Measurements from ENCODE around the gene PRKAG2. TPM values are rescaled to one million over a fixed set of nuclear protein-coding genes. Genes with fewer than 3 reads are reported as not detected.

The PRKAG2 gene
- total and polyA plus RNA-seq, 2 of the 13 experiments (the other 11 are each of a cell fraction or from before 2014, with no cell fraction given) = 0.90 to 1.3 TPM

DNA sequence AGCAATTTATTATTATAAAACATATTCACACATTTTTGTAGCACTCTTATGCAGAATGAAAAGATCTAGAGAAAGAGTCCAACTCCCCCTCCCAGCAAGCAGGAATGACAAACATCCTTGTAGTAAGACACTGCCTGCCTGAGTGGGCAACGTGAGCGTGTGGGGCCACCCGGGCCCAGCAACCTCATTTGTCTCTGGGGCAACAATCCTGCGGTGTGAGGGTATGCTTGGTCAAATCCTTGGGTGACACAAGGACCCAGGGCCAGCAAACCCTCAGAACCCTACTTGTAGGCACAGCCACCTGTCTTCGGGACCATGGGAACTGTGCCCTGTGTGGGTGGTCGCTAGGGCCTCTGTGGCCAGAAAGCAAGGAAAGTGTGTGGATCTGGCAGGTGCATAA, 367.9 kb downstream of the PRKAG2 start:
- Histone ChIP-seq H3K4me3 (replicated peaks in 1 of 3; ENCODE audit: insufficient read depth in 1 of 3, low read depth in 2 of 3, low read length in 3 of 3) (no peak overlapping the region), H3K4me1 (ENCODE audit: insufficient read depth, low read length) (peaks cover 26% of the 10 kb centered on the region), H3K27me3 (ENCODE audit: control insufficient read depth in 1 of 2, insufficient read depth in 2 of 2, low read length in 2 of 2) (no peaks in the 10 kb centered on the region), H3K4me2 (ENCODE audit: low read depth, low read length) (no peak overlapping the region), H3K36me3 (replicated peaks in 1 of 2; ENCODE audit: control insufficient read depth in 1 of 2, insufficient read depth in 2 of 2, low read length in 2 of 2) (no peaks in the 10 kb centered on the region; a peak in 1 of 5 replicates), H4K20me1 (ENCODE audit: insufficient read depth, low read length) (peaks cover 64% of the 10 kb centered on the region), H3K27ac (ENCODE audit: extremely low read length, insufficient read depth, low read length) (no peak overlapping the region), H3K9me3 (ENCODE audit: low read length) (no peaks in the 10 kb centered on the region), H3K79me2 (ENCODE audit: insufficient read depth, low read length) (peaks cover 97% of the 10 kb centered on the region), H2AFZ (ENCODE audit: low read length) (no peak overlapping the region), H3K9ac (ENCODE audit: insufficient read depth, low read depth, low read length) (no peak overlapping the region)
- DNase-seq (ENCODE audit: low spot score) (no peak), FAIRE-seq (no peak), ATAC-seq (no peak)
- 97% methylated on average over 6 of the region's 6 CpGs for WGBS (ENCODE audit: low lambda C conversion rate)
- TF ChIP-seq CCDC6 (CRISPR knock-in tag; IDR thresholded peaks at IDR 0.05) (no peak), PHF21A (CRISPR knock-in tag; IDR thresholded peaks at IDR 0.05) (no peak), PRPF4 (IDR thresholded peaks at IDR 0.05; ENCODE audit: low read depth, low read length, poor library complexity, severe bottlenecking) (no peak), POLR2AphosphoS2 (IDR thresholded peaks at IDR 0.05; ENCODE audit: low read depth, low read length) (no peak), GATA4 (IDR thresholded peaks at IDR 0.05; ENCODE audit: borderline replicate concordance, low read depth) (no peak), KDM6A (CRISPR knock-in tag; IDR thresholded peaks at IDR 0.05; ENCODE audit: low read depth) (no peak), NCOA5 (CRISPR knock-in tag; IDR thresholded peaks at IDR 0.05) (no peak), ZIK1 (CRISPR knock-in tag; IDR thresholded peaks at IDR 0.05; ENCODE audit: borderline replicate concordance, low read depth) (no peak), TAF15 (IDR thresholded peaks at IDR 0.05; ENCODE audit: low read depth, low read length, poor library complexity, severe bottlenecking) (no peak), ZNF577 (CRISPR knock-in tag; IDR thresholded peaks at IDR 0.05; ENCODE audit: borderline replicate concordance, low read depth) (no peak), RFXAP (CRISPR knock-in tag; IDR thresholded peaks at IDR 0.05; ENCODE audit: borderline replicate concordance) (no peak), DR1 (CRISPR knock-in tag; IDR thresholded peaks at IDR 0.05) (no peak), ZBTB21 (CRISPR knock-in tag; IDR thresholded peaks at IDR 0.05) (no peak), CCAR2 (optimal IDR thresholded peaks at IDR 0.05; ENCODE audit: low read depth, low read length) (no peak)
- no TSS peak for BruUV-seq (replicated peaks)
- in situ Hi-C loops (cut with HindIII; ENCODE audit: extremely low pct_ligation_motif_present, low pct_unique_long_range_greater_than_20kb) = no loop called here
- CTCF ChIA-PET (ENCODE audit: low intra/inter-chr PET ratio, low total read pairs) = no interaction called here
- intact Hi-C loops (cut with micrococcal nuclease; ENCODE audit: unreplicated experiment) = no loop called here
- POLR2A ChIA-PET = interaction anchor here (1.7 kb wide), 1 partner anchor 11 kb away, joined by 6 read pairs; the partner anchor contains the start of gene RHEB
